ENCODE data around the gene ATG9B. TPM values are rescaled to one million over a fixed set of nuclear protein-coding genes. Genes with fewer than 3 reads are reported as not detected.

ATG9B gene
- total RNA-seq, 1 donor, result under 0.01 TPM

GRCh38 chr7:151010307-151011096 is 13.8 kb downstream of the ATG9B start:
- DNase-seq (ENCODE audit: low read depth), result no peak
- TF ChIP-seq CTCF (IDR thresholded peaks at IDR 0.05; ENCODE audit: insufficient read depth, low read length), result no peak
- no peak overlapping the region for H3K4me3 ChIP-seq (ENCODE audit: low read depth, low read length)

GRCh38 chr7:151010037-151010306 is 14.3 kb downstream of the ATG9B start:
- no peak for DNase-seq (ENCODE audit: low read depth)
- no peak overlapping the region for H3K4me3 ChIP-seq (ENCODE audit: low read depth, low read length)
- TF ChIP-seq CTCF (IDR thresholded peaks at IDR 0.05; ENCODE audit: insufficient read depth, low read length), result no peak

GRCh38 chr7:151009327-151010036 is 14.8 kb downstream of the ATG9B start:
- H3K4me3 ChIP-seq (ENCODE audit: low read depth, low read length), result no peak overlapping the region
- TF ChIP-seq CTCF (IDR thresholded peaks at IDR 0.05; ENCODE audit: insufficient read depth, low read length), result no peak
- no peak for DNase-seq (ENCODE audit: low read depth)

- no peak overlapping the region for H3K4me3 ChIP-seq (ENCODE audit: low read depth, low read length)
- peak; percentile 74 for TF ChIP-seq CTCF (IDR thresholded peaks at IDR 0.05; ENCODE audit: insufficient read depth, low read length)
- peak; percentile 31 for DNase-seq (ENCODE audit: low read depth)
These were observed 15.6 kb downstream of the ATG9B start for GRCh38 chr7:151008511-151009323.

GRCh38 chr7:151008143-151008510 is 16.2 kb downstream of the ATG9B start:
- TF ChIP-seq CTCF (IDR thresholded peaks at IDR 0.05; ENCODE audit: insufficient read depth, low read length), result no peak
- no peak overlapping the region for H3K4me3 ChIP-seq (ENCODE audit: low read depth, low read length)
- peak; percentile 47 for DNase-seq (ENCODE audit: low read depth)

GRCh38 chr7:151007469-151007898 is 16.8 kb downstream of the ATG9B start:
- TF ChIP-seq CTCF (IDR thresholded peaks at IDR 0.05; ENCODE audit: insufficient read depth, low read length), result no peak
- DNase-seq (ENCODE audit: low read depth), result peak; percentile 47
- H3K4me3 ChIP-seq (ENCODE audit: low read depth, low read length), result no peak overlapping the region

Data from fibroblast of the aortic adventitia (primary cell).